ENCODE measurements around the gene CRLF3.
"Not testable (repeated sequence)": the region's sequence is repeated elsewhere in the genome, so short reads cannot be mapped to it uniquely, and the experiment has no call there.

The CRLF3 gene, protein sequence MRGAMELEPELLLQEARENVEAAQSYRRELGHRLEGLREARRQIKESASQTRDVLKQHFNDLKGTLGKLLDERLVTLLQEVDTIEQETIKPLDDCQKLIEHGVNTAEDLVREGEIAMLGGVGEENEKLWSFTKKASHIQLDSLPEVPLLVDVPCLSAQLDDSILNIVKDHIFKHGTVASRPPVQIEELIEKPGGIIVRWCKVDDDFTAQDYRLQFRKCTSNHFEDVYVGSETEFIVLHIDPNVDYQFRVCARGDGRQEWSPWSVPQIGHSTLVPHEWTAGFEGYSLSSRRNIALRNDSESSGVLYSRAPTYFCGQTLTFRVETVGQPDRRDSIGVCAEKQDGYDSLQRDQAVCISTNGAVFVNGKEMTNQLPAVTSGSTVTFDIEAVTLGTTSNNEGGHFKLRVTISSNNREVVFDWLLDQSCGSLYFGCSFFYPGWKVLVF

GRCh38 chr17:30824356-30825145, at the start of gene CRLF3:
Gene CRLF3 (minus strand): TSS chr17:30824692. CDS start chr17:30824651, 41 bp downstream.
- in situ Hi-C loops (cut with MboI; ENCODE audit: low sequenced_read_pairs), result loop anchor here (25.0 kb wide), 1 partner anchor 712 kb away; the partner anchor contains the start of gene NSRP1

- in situ Hi-C loops (cut with MboI; ENCODE audit: low sequenced_read_pairs), result no loop called here
Observed at GRCh38 chr17:30869005-30869404, 44.5 kb upstream of the CRLF3 start.

GRCh38 chr17:30864636-30865035, 40.1 kb upstream of the CRLF3 start:
- in situ Hi-C loops (cut with MboI; ENCODE audit: low sequenced_read_pairs), result no loop called here

- in situ Hi-C loops (cut with MboI; ENCODE audit: low sequenced_read_pairs), result no loop called here
Observed at GRCh38 chr17:30858556-30859250, 34.2 kb upstream of the CRLF3 start.

DNA sequence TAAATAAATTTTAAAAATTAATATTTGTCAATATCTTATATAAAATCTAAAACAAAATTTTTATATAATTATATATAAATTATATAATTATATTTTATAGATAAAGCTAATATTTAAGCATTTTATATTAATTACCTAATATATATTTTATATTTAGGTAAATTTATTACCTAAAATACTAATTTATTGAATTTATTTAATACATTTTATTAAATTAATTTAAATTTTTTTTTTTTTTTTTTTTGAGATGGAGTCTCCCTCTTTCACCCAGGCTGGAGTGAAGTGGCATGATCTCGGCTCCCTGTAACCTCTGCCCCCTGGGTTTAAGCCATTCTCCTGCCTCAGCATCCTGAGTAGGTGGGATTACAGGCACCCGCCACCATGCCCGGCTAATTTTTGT, 29.7 kb upstream of the CRLF3 start:
- in situ Hi-C loops (cut with MboI; ENCODE audit: low sequenced_read_pairs), result no loop called here

DNA sequence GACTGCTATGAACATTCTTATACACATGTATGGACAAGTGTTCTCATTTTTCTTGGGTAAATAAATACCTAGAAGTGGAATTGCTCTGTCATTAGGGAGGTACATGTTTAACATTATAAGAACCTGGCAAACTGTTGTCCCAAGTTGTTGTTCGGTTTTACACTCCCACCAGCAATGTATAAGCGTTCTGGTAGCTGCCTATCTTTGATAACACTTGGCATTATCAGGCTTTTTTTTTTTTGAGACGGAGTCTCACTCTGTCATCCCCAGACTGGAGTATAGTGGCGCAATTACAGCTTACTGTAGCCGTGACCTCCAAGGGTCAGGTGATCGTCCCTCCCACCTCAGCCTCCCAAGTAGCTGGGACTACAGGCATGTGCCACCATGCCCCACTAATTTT, 23.5 kb upstream of the CRLF3 start:
- in situ Hi-C loops (cut with MboI; ENCODE audit: low sequenced_read_pairs), result loop anchor here (25.0 kb wide), 1 partner anchor 736 kb away; the partner anchor contains the start of gene NSRP1

- in situ Hi-C loops (cut with MboI; ENCODE audit: low sequenced_read_pairs), result loop anchor here (25.0 kb wide), 1 partner anchor 728 kb away; the partner anchor contains the start of gene NSRP1
Observed at GRCh38 chr17:30840771-30841170, 16.3 kb upstream of the CRLF3 start.

GRCh38 chr17:30838202-30838807, 13.8 kb upstream of the CRLF3 start:
- in situ Hi-C loops (cut with MboI; ENCODE audit: low sequenced_read_pairs), result loop anchor here (25.0 kb wide), 1 partner anchor 726 kb away; the partner anchor contains the start of gene NSRP1

DNA sequence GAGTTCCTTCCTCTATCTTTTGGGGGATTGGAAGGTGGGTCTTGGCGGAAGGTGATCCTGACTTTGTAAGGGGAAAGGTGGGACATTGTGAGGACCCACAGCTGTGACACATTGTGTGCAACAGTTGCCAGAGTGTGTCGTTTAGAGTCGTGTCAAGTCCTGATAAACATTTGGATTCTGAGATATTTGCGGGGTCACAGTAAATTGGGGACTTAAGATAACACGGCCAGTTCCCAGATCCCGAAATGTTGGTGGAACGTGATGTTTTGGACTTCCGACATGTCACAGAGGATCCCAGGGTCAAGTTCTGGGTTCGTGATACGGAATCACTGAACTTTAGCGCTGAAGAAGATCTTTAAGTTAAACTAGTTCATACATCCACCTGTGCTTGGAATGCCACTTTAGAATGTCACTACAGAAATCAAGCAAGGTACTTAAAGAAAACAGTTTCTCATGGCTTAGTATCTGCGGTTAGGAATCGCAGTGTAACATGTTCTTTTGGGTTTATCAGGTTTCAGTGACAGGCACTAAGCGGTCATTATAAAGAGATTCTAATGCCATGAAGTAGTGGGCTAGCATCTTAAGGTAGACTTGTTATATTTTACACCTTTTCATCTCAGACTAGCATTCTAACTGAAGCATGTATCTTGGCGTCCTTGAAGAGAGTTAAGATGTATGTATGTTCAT, 8.1 kb upstream of the CRLF3 start:
- in situ Hi-C loops (cut with MboI; ENCODE audit: low sequenced_read_pairs), result loop anchor here (25.0 kb wide), 1 partner anchor 720 kb away; the partner anchor contains the start of gene NSRP1

DNA sequence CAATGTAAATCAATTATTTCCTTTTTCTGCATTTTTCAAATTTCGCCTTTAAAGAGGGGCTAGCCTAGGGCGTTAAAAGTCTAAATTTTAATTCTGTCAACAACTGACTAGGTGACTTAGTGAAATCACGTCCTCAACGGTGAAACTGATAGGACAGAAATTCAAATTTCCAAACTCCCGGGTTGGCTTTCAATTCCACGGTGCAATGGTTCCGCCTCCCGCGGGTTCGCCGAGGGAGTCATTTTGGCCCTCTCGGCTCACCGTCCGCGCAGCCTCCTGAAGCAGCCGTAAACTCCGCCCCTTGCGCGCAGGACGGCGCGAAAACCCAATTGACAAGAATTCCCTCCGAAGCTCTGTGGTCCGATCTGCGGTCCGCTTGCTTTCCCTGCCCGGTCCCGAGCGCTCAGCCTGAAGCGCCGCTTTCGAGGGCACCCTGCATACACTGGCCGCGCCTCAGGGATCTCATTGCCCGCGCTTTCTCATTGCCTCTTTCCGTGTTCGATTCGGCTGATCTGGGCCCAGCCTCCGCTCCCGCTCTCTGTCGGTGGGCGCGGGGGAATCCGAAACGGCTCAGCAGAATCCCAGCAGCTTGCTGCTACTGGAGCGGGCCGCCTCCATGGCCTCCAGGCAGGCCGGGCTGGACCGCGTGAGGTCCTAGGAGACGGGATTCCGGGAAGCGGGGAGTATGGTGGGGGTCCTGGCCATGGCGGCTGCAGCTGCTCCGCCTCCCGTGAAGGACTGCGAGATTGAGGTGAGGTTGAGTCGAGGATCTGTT, 7.4 kb upstream of the CRLF3 start, which contains the start of gene ATAD5:
ATAD5 (plus strand) TSS at position 304 of the 775 bp plus-strand sequence; CDS start at position 686, 382 bp downstream.
- in situ Hi-C loops (cut with MboI; ENCODE audit: low sequenced_read_pairs), result loop anchor here (25.0 kb wide), 1 partner anchor 720 kb away; the partner anchor contains the start of gene NSRP1

- in situ Hi-C loops (cut with MboI; ENCODE audit: low sequenced_read_pairs), result loop anchor here (25.0 kb wide), 1 partner anchor 719 kb away; the partner anchor contains the start of gene NSRP1
Observed at GRCh38 chr17:30831257-30831656, 6.8 kb upstream of the CRLF3 start.

DNA sequence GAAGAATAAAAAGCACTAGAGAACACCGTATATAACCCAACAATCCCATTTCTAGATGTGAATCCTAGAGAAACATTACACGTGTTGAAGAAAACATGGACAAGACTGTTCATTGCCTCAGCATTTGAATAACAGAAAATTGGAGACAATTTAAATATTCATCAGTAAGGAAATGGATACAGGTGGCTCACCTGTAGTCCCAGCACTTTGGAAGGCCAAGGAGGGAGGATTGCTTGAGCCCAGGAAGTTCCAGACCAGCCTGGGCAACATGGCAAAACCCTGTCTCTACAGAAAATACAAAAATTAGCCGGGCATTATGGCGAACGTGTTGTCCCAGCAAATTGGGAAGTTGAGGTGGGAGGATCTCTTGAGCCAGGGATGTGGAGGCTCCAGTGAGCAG, 4.5 kb upstream of the CRLF3 start:
- in situ Hi-C loops (cut with MboI; ENCODE audit: low sequenced_read_pairs), result loop anchor here (25.0 kb wide), 1 partner anchor 717 kb away; the partner anchor contains the start of gene NSRP1

GRCh38 chr17:30827082-30827481, 2.6 kb upstream of the CRLF3 start:
- in situ Hi-C loops (cut with MboI; ENCODE audit: low sequenced_read_pairs), result loop anchor here (25.0 kb wide), 1 partner anchor 715 kb away; the partner anchor contains the start of gene NSRP1

DNA sequence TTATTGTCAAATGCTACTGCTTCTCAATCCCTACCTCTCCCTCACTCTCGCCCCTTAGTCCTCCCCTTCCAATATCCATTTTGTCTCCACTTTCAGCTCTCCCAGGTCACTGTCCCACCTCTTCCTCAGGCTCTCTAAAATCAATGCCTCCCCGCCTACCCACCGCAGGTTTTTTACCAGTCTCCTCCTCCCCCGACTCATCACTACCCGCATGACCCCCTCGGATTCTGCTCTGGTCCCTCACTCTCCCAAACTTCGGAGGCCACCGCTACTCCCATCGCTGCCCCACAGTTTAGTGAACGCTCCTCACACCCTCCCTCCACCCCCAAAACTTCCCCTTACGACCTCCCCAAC, 513 bp downstream of the CRLF3 start:
- in situ Hi-C loops (cut with MboI; ENCODE audit: low sequenced_read_pairs), result no loop called here

DNA sequence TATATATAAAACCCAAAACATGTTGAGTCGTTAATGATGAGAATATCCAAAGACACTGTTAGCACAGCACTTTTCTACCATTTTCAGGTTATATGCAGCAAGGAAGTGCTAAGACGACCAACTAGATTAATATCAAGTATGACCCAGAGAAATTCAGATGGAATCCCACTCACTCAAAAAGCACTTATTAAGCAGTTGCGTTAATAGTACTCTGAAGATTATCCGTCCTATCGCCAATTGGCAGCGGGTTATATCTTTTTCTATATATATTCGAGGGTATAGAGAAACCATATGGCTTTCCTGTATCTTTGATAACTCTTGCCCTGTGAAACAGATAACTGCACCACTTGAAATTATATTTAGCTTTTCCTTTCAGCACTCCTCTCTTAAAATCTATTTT, 1.1 kb downstream of the CRLF3 start:
- in situ Hi-C loops (cut with MboI; ENCODE audit: low sequenced_read_pairs), result no loop called here

- in situ Hi-C loops (cut with MboI; ENCODE audit: low sequenced_read_pairs), result not testable (repeated sequence)
Observed at GRCh38 chr17:30822919-30823318, 1.6 kb downstream of the CRLF3 start.

GRCh38 chr17:30821871-30822723, 2.4 kb downstream of the CRLF3 start:
- in situ Hi-C loops (cut with MboI; ENCODE audit: low sequenced_read_pairs), result no loop called here
